HG03108 (cell line): Measurements from ENCODE around the gene FBXO21.

Experiments
- ATAC-seq: cut with Tn5 transposase; IDR thresholded peaks from one replicate; pipeline ENCODE4 v1.9.1; 2021; ENCODE audit warnings: moderate library complexity; ENCODE audit not compliant: unreplicated experiment

Gene FBXO21

DNA sequence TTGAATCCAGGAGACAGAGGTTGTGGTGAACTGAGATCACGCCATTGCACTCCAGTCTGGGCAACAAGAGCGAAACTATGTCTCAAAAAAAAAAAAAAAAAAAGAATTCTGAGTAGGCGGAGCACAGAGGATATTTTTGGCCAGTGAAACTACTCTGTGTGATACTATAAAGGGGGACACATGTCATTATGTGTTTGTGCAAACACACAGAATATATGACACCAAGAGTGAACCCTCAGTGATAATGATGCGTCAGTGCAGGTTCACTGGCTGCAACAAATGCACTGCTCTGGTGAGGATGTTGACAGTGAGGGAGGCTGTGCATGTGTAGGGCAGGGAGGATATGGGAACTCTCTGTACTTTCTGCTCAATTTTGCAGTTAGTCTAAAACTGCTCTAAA, 24.2 kb downstream of the FBXO21 start:
- ATAC-seq = no peak

DNA sequence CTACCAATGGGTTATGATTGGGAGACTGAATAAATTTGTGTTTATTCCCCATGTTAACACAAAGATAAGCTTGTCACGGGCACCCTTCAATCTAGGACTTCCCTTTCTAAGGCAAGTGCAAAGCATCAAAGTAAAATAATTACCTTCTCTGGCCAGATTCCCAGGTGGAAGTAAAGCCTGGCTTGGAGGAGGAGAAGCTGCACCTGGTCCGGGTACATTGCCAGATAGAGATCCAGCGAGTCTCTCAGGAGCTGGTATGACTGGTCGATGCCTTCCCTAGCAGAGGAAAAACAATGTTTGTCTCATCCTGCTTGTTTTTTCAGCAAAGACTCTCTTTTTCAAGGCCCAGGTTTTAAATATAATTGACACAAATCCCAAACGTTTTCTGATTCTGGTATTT, 24.9 kb downstream of the FBXO21 start:
- no peak for ATAC-seq

DNA sequence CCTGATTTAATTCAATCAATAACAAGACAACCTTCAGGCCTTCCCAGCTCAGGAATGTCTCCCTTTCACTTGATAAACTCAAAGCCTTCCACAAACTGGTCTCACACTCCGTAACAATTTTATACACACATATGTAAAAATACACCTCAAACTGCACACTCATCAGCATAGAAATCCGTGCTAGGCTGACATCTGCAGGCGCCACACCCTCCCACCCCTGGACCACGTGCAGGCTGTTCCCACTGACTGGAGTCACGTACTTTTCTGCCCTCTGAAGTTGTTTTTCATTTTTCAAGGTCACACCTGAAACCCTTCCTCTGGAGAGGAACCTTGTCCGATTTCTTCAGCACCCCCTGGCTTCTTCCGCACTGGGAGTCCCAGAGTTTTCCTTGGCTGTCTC, 27.6 kb downstream of the FBXO21 start:
- ATAC-seq = no peak

DNA sequence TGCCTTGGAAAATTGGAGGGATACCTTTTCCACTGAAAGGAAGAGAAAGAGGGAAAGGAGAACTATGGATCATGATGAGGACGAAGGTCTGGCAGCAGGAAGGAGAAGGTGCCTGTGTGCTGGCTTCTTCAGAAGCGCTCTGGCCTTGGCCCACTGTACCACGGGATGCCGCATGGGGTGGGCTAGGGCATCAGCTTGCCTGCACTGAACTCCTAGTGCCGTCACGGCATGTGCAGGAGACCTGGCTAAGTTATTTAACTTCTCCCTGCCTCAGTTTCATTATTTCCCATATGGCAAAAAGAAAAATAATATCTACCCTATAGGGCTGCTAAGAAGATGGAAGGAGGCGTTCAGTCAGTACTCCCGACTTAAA, 28.1 kb downstream of the FBXO21 start:
- ATAC-seq = no peak

DNA sequence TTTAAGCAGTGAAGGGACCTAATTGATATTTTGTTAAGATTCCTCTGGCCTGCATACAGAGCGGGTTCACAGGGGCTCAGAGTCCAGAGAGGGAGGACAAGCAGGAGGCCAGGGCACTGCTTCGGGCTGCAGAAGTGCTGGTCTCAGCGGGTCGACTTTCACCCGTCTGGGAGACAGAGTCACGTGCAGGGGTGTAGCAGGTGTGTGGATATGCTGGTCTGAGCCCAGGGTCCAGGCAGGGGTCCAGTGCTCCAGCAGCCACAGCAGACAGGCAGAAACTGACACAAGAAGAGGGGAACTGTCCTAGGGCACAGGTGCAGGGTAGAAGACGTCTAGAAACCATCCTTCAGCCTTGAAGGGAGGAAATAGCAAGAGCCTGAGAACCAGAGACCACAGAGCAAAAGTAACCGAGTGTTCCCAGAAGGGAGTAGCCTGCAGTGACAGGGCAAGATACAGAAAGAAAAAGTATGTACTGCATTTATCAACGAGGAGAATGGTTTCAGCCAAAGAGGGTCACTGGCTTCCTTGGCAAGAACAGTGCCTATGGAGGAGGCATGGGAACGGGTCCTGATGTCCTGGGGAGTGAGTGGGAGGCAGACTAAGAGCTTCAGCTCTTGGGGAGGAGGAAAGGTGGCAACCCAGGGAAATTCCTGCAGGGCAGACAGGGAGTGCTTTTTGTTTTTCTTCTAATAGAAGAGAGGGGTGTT, 28.7 kb downstream of the FBXO21 start:
- no peak for ATAC-seq

DNA sequence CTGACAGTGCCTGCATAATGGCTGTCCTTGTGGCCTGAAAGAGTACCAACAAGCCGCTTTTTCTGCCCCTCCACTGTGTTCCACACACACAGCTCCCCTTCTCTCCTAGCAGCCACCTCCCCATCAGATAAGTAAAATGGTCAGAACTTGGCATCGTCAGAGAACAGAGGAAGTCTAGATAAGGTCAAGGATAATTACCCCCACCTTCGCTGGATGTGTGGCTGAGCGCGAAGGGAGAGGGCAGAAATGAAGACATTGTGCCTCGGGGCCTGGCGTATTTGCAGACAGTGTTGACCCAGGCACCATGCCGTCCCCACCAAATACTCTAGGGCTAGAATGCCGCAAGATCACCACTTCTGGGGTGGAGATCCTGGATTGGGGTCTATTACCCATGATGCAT, 30.6 kb downstream of the FBXO21 start:
- no peak for ATAC-seq

DNA sequence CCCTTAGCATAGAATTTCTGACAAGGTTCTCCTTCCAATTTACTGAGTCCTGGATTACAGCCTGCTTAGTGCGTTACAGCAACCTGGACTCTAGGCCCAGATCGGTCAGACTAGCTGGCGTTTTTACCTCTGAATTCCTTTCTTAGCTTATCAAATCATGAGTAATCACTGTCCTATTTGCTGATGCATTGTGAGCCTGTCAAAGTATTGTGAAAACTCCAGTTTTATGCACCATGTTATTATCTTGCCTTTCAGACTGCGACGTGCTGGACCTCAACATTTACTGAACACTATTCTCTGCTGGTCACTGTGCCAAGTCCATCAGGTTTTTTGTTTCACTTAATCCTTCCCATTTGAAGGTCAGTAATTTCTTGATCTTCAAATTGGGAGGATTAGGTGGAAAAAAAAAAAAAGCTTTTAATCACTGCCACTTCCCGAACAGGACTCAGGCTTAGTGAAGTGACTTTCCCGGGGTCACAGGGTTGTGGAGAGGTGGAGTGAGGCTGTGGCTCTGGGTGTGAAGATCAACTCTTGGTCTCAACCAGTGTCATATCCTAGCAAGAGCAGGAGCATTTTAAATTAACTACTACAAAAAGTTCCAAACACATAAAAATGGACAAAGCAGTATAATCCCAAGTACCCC, 31.2 kb downstream of the FBXO21 start:
- no peak for ATAC-seq

DNA sequence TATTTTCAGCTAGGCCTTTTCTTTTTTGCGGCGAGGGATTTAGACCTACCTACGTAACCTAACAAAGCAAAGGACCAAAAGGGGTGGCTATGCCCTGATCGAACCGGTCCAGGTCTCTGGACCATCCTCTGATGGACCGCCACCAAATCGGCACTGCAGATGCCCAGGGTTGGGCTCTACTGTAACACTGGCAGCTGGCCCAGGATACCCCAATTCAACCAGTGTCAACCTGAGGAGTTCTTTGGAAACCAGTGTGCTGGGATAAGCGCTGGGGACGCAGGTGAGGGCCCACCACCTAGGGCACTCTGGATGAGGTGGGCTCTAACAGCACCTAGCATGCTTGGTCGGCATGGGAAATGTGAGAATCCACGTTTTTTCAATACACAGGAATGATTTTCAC, 32.2 kb downstream of the FBXO21 start:
- ATAC-seq = no peak

DNA sequence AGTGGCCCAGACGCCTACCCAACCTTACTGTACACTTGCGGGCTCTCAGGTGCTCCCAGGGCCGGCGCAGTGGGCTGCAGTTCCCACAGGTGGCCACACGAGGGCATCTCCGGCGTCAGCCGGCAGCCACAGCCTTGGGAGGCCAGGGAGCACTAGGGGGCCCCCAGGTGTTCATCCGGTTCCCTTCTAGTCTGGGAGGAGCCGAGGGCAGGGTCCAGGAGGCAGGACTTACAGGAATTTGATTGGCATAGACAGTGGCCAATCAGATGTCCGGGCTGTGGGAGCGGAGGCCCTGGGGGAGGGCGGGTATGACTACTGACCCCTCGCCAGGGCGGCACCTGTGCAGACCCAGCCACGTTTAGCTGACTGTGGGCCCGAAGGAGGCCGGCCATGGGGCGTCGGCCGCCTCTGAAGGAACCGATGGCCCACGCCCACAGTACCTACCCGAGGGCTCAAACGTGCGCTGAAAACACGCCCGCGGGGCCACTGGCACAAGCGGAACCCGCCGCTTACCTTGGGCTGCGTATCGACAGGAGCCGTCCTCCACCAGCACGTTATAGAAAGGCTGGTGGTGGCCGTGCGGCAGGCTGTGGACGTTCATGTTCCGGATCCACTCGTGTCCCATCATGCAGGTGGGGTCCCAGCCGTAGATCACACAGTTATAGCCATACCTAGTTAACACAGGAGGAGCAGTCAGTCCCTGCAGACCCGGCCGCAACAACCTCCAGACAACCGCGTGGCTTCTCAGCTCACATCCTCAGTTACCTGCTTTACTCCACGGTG, 34.8 kb downstream of the FBXO21 start:
- ATAC-seq = no peak

DNA sequence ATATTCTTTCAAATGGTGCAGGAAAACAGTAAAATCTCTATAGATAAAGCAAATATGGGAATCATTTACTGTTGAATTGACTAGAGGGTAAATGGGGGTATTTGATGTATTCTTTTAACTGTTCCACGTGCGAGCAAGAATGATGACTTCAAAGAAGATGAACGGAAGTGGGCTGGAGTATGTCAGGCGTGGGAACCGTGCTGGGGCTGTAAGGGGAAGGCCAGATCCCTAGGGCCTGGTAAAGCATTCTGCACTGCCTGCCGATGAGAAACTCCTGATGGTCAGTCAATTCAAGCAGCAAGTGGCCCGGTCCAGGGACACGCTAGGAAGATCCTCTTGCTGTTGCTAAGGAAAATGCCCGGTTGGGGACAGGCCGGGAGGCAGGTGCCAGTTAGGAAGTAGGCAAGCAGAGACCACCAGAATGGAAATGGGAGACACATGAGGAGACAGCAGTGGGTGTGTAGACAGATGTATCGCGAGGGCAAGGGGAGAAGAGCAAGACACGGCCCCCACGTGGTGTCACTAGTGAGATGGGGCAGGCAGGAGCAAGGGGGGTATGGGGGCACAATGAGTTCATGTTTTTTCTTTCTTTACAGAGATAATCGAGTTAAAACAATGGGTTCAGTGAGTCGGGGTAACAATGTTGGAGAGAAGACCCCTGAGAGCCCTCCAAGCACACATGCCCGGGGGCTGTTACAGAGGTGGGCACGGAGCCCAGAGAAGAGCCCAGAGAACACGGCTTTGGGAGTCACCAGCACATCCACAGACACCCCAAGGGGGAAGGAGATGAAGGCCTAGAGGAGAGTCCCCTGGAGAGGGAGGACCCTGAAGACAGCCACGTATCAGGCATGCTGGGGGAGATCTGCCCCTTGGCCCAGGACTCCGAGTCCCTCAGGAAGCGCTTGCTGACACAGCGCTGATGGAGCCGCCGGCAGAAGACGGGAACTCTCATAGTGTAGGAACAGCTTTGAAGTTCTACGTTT, 37.2 kb downstream of the FBXO21 start:
- ATAC-seq = no peak

DNA sequence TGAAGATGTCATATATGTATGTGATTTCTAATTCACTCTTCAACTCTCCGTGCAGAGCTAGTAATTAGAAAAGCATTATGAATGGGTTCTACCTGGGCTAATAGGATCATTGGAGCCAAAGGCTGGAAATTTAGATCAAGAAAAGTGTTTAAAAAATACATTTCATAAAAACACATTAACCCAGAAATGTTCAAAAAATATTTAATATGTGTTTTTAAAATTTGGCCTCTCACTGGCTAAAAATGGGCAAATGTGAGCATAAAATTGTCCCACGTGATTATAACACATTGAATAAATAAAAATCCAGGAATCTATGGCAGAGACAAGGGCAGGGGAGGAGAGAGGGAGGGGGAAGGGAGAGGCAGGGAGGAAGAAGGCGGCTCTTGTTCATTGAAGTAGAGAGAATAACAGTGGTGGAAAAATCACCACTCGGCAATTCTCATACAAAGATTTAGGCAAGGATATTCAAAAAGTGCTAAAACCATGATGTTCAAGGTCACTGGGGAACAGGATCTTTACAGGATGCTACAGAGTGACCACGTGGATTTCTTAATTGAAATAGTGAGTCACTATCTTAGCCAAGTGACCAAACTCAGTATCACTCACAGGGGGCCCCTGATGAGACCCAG, 38.8 kb downstream of the FBXO21 start:
- ATAC-seq = no peak

DNA sequence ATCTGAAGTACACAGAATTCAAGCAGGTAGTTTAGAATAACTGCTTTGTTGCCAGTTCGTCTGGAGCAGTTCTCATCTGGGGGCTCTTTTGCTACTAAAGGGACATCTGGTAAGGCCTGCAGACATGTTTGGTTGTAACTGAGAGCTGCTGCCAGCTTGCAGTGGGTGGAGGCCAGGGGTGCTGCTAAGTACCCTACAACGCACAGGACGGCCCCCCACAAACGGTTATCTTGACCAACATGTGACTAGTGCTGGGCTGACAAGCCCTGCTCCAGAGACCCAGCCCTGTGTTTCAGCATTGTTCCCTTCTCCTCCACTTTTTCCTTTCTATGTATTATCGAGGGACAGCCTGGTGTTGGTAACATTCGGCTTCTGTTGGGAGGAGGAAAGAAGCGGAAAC, 40.8 kb downstream of the FBXO21 start:
- ATAC-seq = no peak

DNA sequence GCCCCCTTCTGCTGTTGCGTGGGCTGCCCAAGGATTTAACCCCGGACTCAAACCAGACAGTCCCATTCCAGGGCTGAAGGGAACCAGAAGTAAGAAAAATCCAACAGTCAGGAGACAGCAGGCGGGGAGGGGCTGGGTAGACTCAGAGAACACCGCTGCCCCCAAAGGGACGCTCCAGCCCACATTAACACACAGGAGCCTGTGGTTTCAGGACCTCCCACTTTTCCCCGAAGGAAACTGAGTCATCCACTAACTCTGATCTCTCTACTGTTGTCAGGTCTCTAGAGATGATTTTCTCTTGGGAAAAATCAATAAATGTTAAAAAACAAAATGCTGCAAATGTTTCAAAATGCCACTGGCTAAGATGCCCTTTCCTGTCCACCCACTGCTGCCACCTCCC, 41.6 kb downstream of the FBXO21 start:
- no peak for ATAC-seq

DNA sequence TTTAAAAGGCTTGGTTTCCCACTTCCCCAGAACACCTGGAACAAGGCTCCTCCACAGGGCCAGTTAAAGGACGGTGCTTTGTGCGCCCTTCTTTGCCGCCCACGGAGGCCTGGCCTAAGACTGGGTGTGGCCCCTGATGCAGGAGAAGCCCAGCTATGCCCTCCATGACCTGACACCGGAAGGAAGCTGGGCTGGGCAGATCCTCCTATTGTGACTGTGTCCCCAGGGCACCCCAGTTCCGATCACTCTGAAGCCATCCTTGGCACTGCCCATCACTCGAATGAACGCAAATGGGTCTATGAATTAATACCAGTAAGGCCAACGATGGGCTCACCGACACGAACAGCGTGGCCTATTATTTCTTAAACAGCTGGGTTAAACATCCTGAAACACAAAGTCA, 42.6 kb downstream of the FBXO21 start:
- no peak for ATAC-seq

DNA sequence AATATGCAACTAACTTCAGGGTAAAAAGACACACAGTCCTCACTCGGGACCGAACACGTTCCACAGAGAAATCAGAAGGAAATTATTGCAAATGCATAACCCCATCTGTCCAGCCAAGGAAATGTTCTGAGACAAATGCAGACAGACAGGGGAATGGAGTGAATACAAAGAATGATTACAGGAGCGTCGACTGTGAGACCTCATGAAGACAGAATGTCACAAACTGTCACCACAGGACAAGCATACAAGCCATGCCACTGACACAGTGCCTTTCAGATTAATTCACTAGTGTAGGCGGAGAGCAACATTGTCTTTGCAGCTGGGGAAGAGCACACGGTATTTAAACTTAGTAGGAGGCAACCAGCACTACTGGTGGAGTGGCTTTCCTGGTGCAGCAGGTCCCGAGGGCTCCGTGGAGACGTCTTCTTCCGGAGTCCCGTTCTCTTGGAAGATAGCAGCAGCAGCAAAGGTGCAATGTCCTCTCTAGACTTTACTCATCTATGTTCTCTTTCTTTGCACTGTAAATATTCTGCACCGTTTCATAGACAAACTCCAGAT, 44.6 kb downstream of the FBXO21 start:
- no peak for ATAC-seq

DNA sequence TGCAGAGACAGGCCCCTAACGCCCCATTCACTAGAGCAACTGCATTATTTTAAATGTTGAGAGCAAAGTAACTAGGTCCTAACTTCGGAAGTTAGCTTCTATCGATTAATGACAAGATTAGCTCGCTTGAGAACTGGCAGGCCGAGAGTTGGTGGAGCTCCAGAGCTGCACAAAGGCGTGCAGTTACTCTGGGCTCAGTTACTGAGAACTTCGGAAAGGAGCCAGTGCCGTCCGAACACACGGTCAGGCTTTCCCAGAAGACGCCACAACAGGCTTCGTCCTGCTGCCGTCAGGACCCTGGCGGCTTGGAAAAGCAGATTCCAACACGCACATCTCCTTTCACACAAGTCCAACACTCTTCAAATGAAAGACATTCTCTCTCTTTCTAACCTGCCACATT, 45.7 kb downstream of the FBXO21 start:
- no peak for ATAC-seq

DNA sequence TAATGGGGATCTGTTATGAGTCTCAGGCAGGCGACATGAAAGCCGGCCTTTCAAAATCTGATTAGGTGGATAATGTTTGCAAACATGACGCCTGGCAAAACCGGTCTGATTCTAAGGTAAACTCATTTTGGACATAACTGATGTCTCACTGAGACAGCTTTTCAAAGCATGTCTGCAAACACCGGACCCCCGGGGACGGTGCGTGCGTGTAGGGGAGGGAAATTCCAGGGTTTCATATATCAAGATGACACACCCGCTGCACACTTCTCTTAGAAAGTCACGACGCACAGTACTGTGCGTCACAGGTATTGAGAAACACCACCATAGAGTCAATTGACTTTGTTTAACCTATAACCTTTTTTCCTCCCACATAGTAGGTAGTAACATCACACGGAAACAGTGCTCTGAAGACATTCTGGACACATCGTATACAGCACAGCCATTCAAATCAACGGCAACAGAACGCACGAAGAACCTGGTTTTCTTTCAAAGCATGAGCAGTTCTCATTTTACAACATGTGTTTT, 47.2 kb downstream of the FBXO21 start:
- ATAC-seq = no peak

DNA sequence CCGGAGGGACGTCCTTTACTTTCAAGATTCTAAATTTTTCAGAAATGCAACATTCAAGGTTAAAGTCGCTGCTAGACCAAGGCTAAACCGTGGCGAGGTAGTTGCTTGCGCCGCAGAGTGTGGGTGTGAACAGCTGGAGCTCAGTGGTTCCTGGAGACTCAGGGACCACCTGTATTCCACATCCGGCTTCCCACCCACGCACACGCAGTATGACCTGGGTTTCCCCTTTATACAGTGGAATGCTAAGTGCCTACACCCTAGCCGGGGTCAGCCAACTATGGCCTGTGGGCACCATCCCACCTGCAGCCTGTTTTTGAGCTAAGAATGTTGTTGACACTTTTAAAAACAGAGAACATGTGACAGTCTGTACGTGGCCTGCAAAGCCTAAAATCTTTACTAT, 48.2 kb downstream of the FBXO21 start:
- no peak for ATAC-seq

DNA sequence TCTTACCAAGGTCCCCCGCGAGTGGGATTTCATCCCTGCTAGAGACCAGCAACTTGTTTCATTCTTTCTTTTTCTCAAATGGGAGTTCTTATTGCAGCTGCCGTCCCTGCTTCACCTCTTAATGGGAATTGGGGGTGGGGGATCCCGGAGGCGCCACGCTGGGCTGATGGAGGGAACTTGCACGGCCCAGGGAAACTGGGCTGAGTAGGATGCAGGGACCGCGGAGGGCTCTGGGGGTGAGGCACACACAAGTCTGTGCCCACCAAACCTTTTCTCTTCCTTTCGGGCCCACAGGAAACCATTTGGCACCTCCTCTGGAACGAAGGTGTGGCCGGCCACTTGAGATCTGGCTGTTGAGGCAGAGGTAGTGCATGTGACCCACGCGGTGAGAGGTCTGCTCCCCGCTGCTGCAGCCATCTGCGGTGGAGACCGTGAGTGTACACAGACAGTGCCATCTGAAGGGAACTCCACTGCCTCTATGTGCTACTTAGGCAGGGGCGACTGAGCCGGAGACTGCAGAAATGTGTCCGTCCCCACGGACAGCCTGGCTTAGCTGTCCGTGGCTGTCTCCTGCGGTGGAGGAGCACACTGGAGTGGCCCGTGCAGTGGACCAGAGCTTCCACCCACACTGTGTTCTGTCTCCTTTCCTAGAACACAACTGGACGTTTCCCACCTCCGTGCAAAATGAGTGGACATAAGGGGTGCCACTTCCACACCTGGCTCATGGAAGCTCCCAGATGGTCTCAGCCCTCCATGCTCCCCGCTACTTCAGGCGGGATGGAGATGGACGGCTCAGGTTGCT, 49.0 kb downstream of the FBXO21 start:
- no peak for ATAC-seq
